ENCODE measurements around the gene GATAD2B.

The GATAD2B gene

DNA sequence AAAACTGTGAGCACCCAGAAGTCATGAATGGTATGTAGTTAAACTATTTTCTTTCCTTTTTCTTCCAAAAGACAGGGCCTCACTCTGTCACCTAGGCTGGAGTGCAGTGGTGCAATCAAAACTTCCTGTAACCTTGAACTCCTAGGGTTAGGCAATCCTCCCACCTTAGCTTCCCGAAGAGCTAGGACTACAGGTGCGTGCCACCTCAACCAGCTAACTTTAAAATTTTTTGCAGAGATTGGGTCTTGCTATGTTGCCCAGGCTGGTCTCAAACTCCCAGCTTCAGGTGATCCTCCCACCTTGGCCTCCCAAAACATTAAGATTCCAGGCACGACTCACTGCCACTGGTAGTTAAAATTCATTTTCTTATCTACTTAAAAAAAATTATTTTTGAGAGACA, 62.5 kb downstream of the GATAD2B start:
- in situ Hi-C loops (cut with MboI; ENCODE audit: low sequenced_read_pairs, unreplicated experiment), result no loop called here
- DNase-seq (ENCODE audit: low spot score), result no peak
- TF ChIP-seq, protein P1, sequence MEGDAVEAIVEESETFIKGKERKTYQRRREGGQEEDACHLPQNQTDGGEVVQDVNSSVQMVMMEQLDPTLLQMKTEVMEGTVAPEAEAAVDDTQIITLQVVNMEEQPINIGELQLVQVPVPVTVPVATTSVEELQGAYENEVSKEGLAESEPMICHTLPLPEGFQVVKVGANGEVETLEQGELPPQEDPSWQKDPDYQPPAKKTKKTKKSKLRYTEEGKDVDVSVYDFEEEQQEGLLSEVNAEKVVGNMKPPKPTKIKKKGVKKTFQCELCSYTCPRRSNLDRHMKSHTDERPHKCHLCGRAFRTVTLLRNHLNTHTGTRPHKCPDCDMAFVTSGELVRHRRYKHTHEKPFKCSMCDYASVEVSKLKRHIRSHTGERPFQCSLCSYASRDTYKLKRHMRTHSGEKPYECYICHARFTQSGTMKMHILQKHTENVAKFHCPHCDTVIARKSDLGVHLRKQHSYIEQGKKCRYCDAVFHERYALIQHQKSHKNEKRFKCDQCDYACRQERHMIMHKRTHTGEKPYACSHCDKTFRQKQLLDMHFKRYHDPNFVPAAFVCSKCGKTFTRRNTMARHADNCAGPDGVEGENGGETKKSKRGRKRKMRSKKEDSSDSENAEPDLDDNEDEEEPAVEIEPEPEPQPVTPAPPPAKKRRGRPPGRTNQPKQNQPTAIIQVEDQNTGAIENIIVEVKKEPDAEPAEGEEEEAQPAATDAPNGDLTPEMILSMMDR (IDR thresholded peaks at IDR 0.05; ENCODE audit: borderline replicate concordance, control extremely low read depth, extremely low read depth, insufficient read depth, missing control alignments), result no peak

DNA sequence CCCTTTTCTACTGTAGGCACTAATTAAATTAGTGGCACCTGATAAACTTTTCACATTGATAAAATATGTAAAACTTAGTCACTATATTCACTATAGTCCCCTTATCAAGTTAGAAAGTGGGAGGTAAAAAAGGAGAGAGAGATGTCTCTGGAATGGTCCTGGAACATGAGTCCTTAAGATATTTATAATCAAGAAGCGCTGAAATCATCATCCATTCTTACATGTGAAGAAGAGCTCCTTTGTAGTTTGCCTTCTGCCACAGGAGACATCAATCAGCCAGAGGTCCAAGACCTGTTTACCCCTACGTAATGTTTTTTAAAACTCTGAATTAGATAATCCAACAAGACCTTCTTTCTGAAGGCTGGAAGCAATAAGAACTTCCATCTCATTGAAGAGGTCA, 65.3 kb downstream of the GATAD2B start:
- TF ChIP-seq, protein P1 (IDR thresholded peaks at IDR 0.05; ENCODE audit: borderline replicate concordance, control extremely low read depth, extremely low read depth, insufficient read depth, missing control alignments), result no peak
- no peak for DNase-seq (ENCODE audit: low spot score)
- in situ Hi-C loops (cut with MboI; ENCODE audit: low sequenced_read_pairs, unreplicated experiment), result no loop called here

DNA sequence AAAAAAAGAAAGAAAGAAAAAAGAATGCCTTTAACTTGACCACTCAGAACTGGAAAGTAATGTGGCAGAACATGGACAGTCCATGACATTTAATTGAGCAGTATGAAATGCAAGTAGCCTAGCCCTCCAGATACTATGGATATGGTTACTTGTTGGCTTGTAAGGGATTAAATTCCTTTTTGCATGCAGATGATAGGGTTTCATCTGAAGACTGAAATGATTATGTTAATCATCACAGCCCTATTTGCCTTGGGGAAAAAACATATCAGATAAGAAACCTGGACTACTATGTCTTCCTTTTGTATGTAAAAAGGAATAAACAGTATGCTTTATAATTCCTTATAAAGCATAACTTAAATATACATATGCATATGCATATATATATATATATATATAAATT, 66.0 kb downstream of the GATAD2B start:
- TF ChIP-seq, protein P1 (IDR thresholded peaks at IDR 0.05; ENCODE audit: borderline replicate concordance, control extremely low read depth, extremely low read depth, insufficient read depth, missing control alignments), result no peak
- DNase-seq (ENCODE audit: low spot score), result no peak
- in situ Hi-C loops (cut with MboI; ENCODE audit: low sequenced_read_pairs, unreplicated experiment), result no loop called here

DNA sequence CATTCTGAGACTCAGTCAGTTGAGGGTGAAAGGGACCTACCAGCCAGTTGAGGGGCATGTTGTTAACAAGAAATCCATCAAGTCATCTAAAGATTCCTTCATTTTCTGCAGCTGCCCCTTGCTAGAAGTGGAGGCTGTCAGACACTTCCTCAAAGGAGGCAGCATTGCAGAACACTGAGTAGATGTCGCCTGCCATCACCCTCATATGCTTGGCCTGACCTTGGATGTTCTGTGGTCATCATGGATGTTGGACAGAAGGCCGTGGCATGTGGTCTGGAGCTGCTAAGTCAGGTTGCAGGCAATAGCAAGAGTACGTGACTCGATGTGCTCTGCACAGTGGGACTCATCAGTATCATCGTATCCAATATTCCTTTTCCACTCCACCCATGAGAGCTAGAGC, 70.6 kb downstream of the GATAD2B start:
- TF ChIP-seq, protein P1 (IDR thresholded peaks at IDR 0.05; ENCODE audit: borderline replicate concordance, control extremely low read depth, extremely low read depth, insufficient read depth, missing control alignments), result no peak
- in situ Hi-C loops (cut with MboI; ENCODE audit: low sequenced_read_pairs, unreplicated experiment), result no loop called here
- no peak for DNase-seq (ENCODE audit: low spot score)

DNA sequence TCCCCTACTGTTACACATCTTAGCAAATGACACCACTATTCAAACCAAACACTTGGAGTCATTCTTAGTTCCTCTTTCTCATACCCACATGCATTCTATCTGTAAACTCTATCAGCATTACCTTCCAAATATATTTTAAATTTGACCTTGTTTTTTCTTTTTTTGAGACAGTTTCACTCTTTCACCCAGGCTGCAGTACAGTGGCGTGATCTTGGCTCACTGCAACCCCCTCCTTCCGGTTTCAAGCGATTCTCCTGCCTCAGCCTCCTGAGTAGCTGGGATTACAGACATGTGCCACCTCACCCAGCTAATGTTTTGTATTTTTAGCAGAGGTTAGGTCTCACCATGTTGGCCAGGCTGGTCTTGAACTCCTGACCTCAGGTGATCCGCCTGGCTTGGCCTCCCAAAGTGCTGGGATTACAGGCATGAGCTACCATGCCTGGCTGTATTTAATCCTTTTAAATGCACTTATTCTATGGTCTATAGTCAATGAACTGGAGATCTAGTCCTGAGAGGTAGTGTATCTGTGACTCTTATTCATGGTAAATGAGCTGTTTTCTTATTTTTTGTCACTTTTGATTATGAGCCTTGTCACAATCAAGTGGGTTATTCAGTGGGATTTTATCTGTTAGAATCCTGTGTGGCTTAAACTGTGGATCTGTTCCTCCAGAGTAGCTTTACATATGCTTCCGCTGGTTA, 73.1 kb downstream of the GATAD2B start:
- TF ChIP-seq, protein P1 (IDR thresholded peaks at IDR 0.05; ENCODE audit: borderline replicate concordance, control extremely low read depth, extremely low read depth, insufficient read depth, missing control alignments), result no peak
- in situ Hi-C loops (cut with MboI; ENCODE audit: low sequenced_read_pairs, unreplicated experiment), result no loop called here

DNA sequence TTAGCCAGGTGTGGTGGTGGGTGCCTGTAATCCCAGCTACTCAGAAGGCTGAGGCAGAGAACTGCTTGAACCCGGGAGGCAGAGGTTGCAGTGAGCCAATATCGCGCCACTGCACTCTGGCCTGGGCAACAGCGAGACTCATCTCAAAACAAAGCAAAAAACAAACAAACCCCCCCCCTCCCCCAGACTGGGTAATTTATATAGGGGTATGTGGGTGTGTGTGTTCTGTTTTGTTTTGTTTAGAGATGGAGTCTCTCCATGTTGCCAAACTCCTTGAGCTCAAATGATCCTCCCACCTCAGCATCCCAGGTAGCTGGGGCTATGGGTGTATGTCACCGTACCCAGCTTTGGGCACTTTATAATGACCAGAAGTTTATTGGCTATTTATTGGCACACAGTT, 74.0 kb downstream of the GATAD2B start:
- no peak for DNase-seq (ENCODE audit: low spot score)
- in situ Hi-C loops (cut with MboI; ENCODE audit: low sequenced_read_pairs, unreplicated experiment), result no loop called here
- TF ChIP-seq, protein P1 (IDR thresholded peaks at IDR 0.05; ENCODE audit: borderline replicate concordance, control extremely low read depth, extremely low read depth, insufficient read depth, missing control alignments), result no peak

More for the DNA sequence above, 73.1 kb downstream of the GATAD2B start:
- peak; percentile 64 for DNase-seq (ENCODE audit: low spot score)

Data from GM13976 (cell line).